Uterus (tissue), 4 donors: Measurements from ENCODE around the gene TSPAN18. TPM values are rescaled to one million over a fixed set of nuclear protein-coding genes. Genes with fewer than 3 reads are reported as not detected.

ENCODE experiments used
- DNase-seq, 2 donors: peaks; one replicate each; pipeline ENCODE4 v3.0.0-alpha.2; 2019 to 2020
- H3K27ac ChIP-seq, 2 donors: fragments of 200-600 bp; sonication (generic); 1 replicate in 1 of 2; 2 replicates in 1 of 2; pipeline ENCODE4 v1.5.1; 2016 to 2018
- H3K27me3 ChIP-seq, 2 donors: fragments of 200-600 bp; sonication (generic); one replicate each; pipeline ENCODE4 v1.5.1; 2018 to 2019; ENCODE audit warnings: control low read depth in 1 of 2
- H3K36me3 ChIP-seq, 2 donors: fragments of 200-600 bp; sonication (generic); one replicate each; pipeline ENCODE4 v1.5.1; 2019; ENCODE audit warnings: control low read depth in 1 of 2
- H3K4me1 ChIP-seq, 2 donors: fragments of 200-600 bp; sonication (generic); one replicate each; pipeline ENCODE4 v1.5.1; 2018 to 2019; ENCODE audit warnings: control low read depth in 1 of 2
- H3K4me3 ChIP-seq, 2 donors: fragments of 200-600 bp; sonication (generic); 1 replicate in 1 of 2; 2 replicates in 1 of 2; pipeline ENCODE4 v1.5.1; 2018 to 2019; ENCODE audit warnings: mild to moderate bottlenecking in 1 of 2
- H3K9me3 ChIP-seq, 2 donors: fragments of 200-600 bp; sonication (generic); one replicate each; pipeline ENCODE4 v1.5.1; 2019; ENCODE audit warnings: control low read depth in 1 of 2
- CTCF ChIP-seq, 4 experiments: fragments of 200-600 bp in 2 of 4; fragments of 450-650 bp in 2 of 4; sonication (generic) in 2 of 4; IDR thresholded peaks; one replicate each; pipeline ENCODE4 v1.5.1; 2016 to 2019; ENCODE audit warnings: antibody characterized with exemption in 4 of 4, mild to moderate bottlenecking in 2 of 4, moderate library complexity in 1 of 4
- POLR2A ChIP-seq, 2 donors: fragments of 450-650 bp; IDR thresholded peaks; one replicate each; pipeline ENCODE4 v1.6.1; 2016; ENCODE audit warnings: antibody characterized with exemption in 2 of 2, mild to moderate bottlenecking in 1 of 2, moderate library complexity in 1 of 2
- intact Hi-C: fragments of 100-400 bp; cut with DNase I; formaldehyde crosslinking; loops from one replicate; pipeline ENCODE4 v1.15.1; 2023; ENCODE audit warnings: low total_unique reads
- total RNA-seq, 4 donors: library from RNA; depleted of rRNA in 3 of 4; stranded (reverse); fragments of >200 nt in 3 of 4; gene quantifications; one replicate each; pipeline versions ENCODE4 v1.1.0 to v1.2.4, GENCODE V29; 2014 to 2023
- donor health status: DM: yes; HTN: yes; CAD: no.

The TSPAN18 gene
- total RNA-seq, 4 donors from 2014 or later, result 1.2 to 117 (median 20.1) TPM

- no peak for DNase-seq
- Histone ChIP-seq H3K4me1 (no peaks in the 10 kb centered on the region), H3K27ac (peak overlapping the region; percentile 80 to 83), H3K27me3 (no peaks in the 10 kb centered on the region), H3K36me3 (no peaks in the 10 kb centered on the region), H3K4me3 (no peak overlapping the region), H3K9me3 (no peaks in the 10 kb centered on the region)
- intact Hi-C loops, result no loop called here
- TF ChIP-seq CTCF (IDR thresholded peaks at IDR 0.05) (no peak), POLR2A (IDR thresholded peaks at IDR 0.05) (no peak)
Measured at GRCh38 chr11:44876906-44877305, 150.1 kb downstream of the TSPAN18 start.

GRCh38 chr11:44877571-44878497 is 151.1 kb downstream of the TSPAN18 start:
- no peak overlapping the region for H3K4me3 ChIP-seq
- no peaks in the 10 kb centered on the region for H3K36me3 ChIP-seq
- TF ChIP-seq POLR2A (IDR thresholded peaks at IDR 0.05) (no peak), CTCF (IDR thresholded peaks at IDR 0.05) (no peak)
- intact Hi-C loops, result no loop called here
- H3K9me3 ChIP-seq, result no peaks in the 10 kb centered on the region
- H3K4me1 ChIP-seq, result no peaks in the 10 kb centered on the region
- peak overlapping the region; percentile 80 to 83 for H3K27ac ChIP-seq
- DNase-seq, result peak; percentile 61 to 70
- no peaks in the 10 kb centered on the region for H3K27me3 ChIP-seq

GRCh38 chr11:44878711-44879110 is 151.9 kb downstream of the TSPAN18 start:
- no peaks in the 10 kb centered on the region for H3K36me3 ChIP-seq
- intact Hi-C loops, result no loop called here
- peak overlapping the region; percentile 80 to 83 for H3K27ac ChIP-seq
- DNase-seq, result no peak
- no peak for TF ChIP-seq CTCF (IDR thresholded peaks at IDR 0.05)
- no peak for TF ChIP-seq POLR2A (IDR thresholded peaks at IDR 0.05)
- H3K9me3 ChIP-seq, result no peaks in the 10 kb centered on the region
- no peak overlapping the region for H3K4me3 ChIP-seq
- H3K4me1 ChIP-seq, result no peaks in the 10 kb centered on the region
- H3K27me3 ChIP-seq, result no peaks in the 10 kb centered on the region

GRCh38 chr11:44879432-44879831 is 152.7 kb downstream of the TSPAN18 start:
- intact Hi-C loops, result no loop called here
- no peaks in the 10 kb centered on the region for H3K36me3 ChIP-seq

GRCh38 chr11:44880511-44880910 is 153.7 kb downstream of the TSPAN18 start:
- Histone ChIP-seq H3K9me3 (no peaks in the 10 kb centered on the region), H3K36me3 (no peaks in the 10 kb centered on the region), H3K4me1 (peaks cover 0 to under 1% of the 10 kb centered on the region in 2 donors), H3K27ac (peak overlapping the region in 1 of 2 donors; percentile 83), H3K4me3 (no peak overlapping the region), H3K27me3 (no peaks in the 10 kb centered on the region)
- intact Hi-C loops, result no loop called here
- DNase-seq, result no peak
- no peak for TF ChIP-seq POLR2A (IDR thresholded peaks at IDR 0.05)
- TF ChIP-seq CTCF (IDR thresholded peaks at IDR 0.05), result no peak

More at GRCh38 chr11:44879432-44879831, 152.7 kb downstream of the TSPAN18 start:
- Histone ChIP-seq H3K27me3 (no peaks in the 10 kb centered on the region), H3K4me3 (no peak overlapping the region), H3K9me3 (no peaks in the 10 kb centered on the region), H3K4me1 (no peaks in the 10 kb centered on the region), H3K27ac (peak overlapping the region; percentile 80 to 83)
- no peak for DNase-seq
- TF ChIP-seq POLR2A (IDR thresholded peaks at IDR 0.05), result no peak
